Right cardiac atrium (tissue), 5 donors: ENCODE measurements around the gene RHOT2. TPM values are rescaled to one million over a fixed set of nuclear protein-coding genes. Genes with fewer than 3 reads are reported as not detected.

Source experiments
- ATAC-seq, 2 donors: fragments of 200-7000 bp; cut with Tn5 transposase; one replicate each; pipeline versions ENCODE4 v1.8.0 to v1.9.1; 2020; ENCODE audit warnings: moderate library complexity in 2 of 2, mild to moderate bottlenecking in 1 of 2
- DNase-seq, 3 donors: peaks; one replicate each; pipeline ENCODE4 v3.0.0-alpha.2; 2020
- H3K27ac ChIP-seq: one replicate; pipeline ENCODE4 v1.5.1; 2013; ENCODE audit warnings: mild to moderate bottlenecking, low read length, control low read depth, moderate library complexity
- H3K27me3 ChIP-seq: one replicate; pipeline ENCODE4 v1.6.1; 2013; ENCODE audit not compliant: control insufficient read depth, insufficient read depth
- H3K4me1 ChIP-seq: one replicate; pipeline ENCODE4 v1.6.1; 2013; ENCODE audit warnings: low read length; ENCODE audit not compliant: control insufficient read depth, insufficient read depth
- H3K4me3 ChIP-seq: one replicate; pipeline ENCODE4 v1.5.1; 2013; ENCODE audit warnings: low read length, control low read depth
- H3K9me3 ChIP-seq: one replicate; pipeline ENCODE4 v1.6.1; 2013; ENCODE audit warnings: low read length; ENCODE audit not compliant: control insufficient read depth
- WGBS: extraction: QIAGEN DNeasy Blood & Tissue Kit; methylation state at CpG from one replicate; pipeline ENCODE4 v1.1.7; 2013; 5-methylcytosine and 5-hydroxymethylcytosine counted together
- intact Hi-C, 4 donors: fragments of 100-400 bp; cut with DNase I; formaldehyde crosslinking; loops; one replicate each; pipeline versions ENCODE4 v1.11.0 to v1.14.0; 2022 to 2023
- long read RNA-seq, 4 donors: library from polyadenylated mRNA; unstranded; transcript quantifications; one replicate each; pipeline ENCODE4 v2.0.0, GENCODE V29; 2020 to 2021
- polyA plus RNA-seq: library from polyadenylated mRNA; stranded (reverse); fragments of 200-250 nt; gene quantifications from one replicate; pipeline ENCODE4 v1.2.3, GENCODE V29; 2013
- total RNA-seq, 4 donors: library from RNA; stranded (reverse); fragmentation: NEBNext Ultra II Directional; extraction: Animal tissue kit (Norgen Biotek cat#: 25700); gene quantifications; one replicate each; pipeline ENCODE4 v1.2.1, GENCODE V29; 2021
- donor health status: healthy with polysubstance abuse.
- donor health status: DM: no; HTN: yes; CAD: no.
- donor health status: DM: no; HTN: no; CAD: no.
- donor health status: DM: no; HTN: yes; CAD: no; lungs with severe emphysema.
- donor health status: DM: yes; HTN: yes; CAD: no.

RHOT2 gene
- 100 to 1,000 TPM in 1 of 4 donors, 10 to 100 TPM in 3; 84.3 to 104 (median 90.8) TPM for total RNA-seq
- polyA plus RNA-seq: 101 TPM
- long read RNA-seq, donor 1, transcript RHOT2-201 (19 exons, 2,539 nt): major isoform, 94 of 302 reads
- long read RNA-seq, donor 1, partial matches to known transcripts: 55 of 302 reads
- long read RNA-seq, donor 1, other reads (novel, unspliced or antisense): 150 of 302 reads
- long read RNA-seq, donor 2, transcript RHOT2-201 (19 exons, 2,539 nt): major isoform, 51 of 184 reads
- long read RNA-seq, donor 2, partial matches to known transcripts: 22 of 184 reads
- long read RNA-seq, donor 2, other reads (novel, unspliced or antisense): 108 of 184 reads
- long read RNA-seq, donor 3, transcript RHOT2-201 (19 exons, 2,539 nt): major isoform, 166 of 593 reads
- long read RNA-seq, donor 3, partial matches to known transcripts: 84 of 593 reads
- long read RNA-seq, donor 3, other reads (novel, unspliced or antisense): 340 of 593 reads
- long read RNA-seq, donor 4, transcript RHOT2-201 (19 exons, 2,539 nt): major isoform, 43 of 194 reads
- long read RNA-seq, donor 4, partial matches to known transcripts: 30 of 194 reads
- long read RNA-seq, donor 4, other reads (novel, unspliced or antisense): 119 of 194 reads

DNA sequence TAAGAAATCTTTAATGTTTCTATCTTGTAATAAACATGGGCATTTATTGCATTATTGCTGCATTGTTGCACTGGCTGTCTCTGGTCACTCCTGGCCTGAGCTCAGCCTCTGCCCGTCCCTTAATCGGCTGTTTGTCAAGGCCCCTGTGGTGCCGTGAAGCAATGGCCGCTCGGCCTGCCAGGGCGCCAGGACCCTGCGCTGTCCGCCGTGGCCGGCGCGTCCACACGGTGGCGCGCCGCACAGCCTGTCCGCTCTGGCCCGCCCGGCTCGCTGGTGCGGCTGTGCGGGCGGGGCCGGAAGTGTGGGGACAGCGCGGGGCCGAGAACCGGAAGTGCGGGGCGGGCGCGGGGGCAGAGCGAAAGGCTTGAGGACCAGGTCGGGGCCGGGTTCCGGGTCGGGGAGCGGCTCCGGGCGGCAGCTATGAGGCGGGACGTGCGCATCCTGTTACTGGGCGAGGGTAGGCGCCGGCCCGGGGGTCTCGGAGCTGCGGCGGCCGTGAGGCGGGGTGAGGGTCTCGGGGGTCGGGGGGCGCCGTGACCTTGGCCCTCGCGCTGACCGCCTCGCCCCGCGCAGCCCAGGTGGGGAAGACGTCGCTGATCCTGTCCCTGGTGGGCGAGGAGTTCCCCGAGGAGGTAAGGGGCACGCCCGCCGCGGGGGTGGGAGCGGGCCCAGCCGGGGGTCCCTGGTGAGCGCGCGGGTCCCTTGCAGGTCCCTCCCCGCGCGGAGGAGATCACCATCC, at the start of gene RHOT2:
TSS of gene RHOT2 (plus strand) at position 353 of the 739 bp plus-strand sequence. CDS start at position 421, 68 bp downstream.
- under 1% methylated on average over 78 of the region's 78 CpGs for WGBS
- H3K4me3 ChIP-seq: peak within 1 kb of the TSS; percentile 89
- H3K9me3 ChIP-seq: no peaks in the 10 kb centered on the region
- peak within 1 kb of the TSS; percentile 58 for H3K27ac ChIP-seq
- no peaks in the 10 kb centered on the region for H3K27me3 ChIP-seq
- DNase-seq: peak; percentile 94 to 98 (median 98)
- intact Hi-C loops: loop anchor here in 2 of 4 donors (10.0 kb wide), 2 partner anchors 83 to 273 kb away; partner anchors contain the start of gene NME4 (in 1 of the 2)
- H3K4me1 ChIP-seq: peaks cover 3% of the 10 kb centered on the region
- peak; percentile 88 to 90 for ATAC-seq

GRCh38 chr16:619476-620100, 48.3 kb upstream of the RHOT2 start:
- H3K9me3 ChIP-seq: no peaks in the 10 kb centered on the region
- DNase-seq: peak in 2 of 3 donors; percentile 46 to 50
- H3K27me3 ChIP-seq: no peaks in the 10 kb centered on the region
- ATAC-seq: no peak
- H3K27ac ChIP-seq: no peak overlapping the region
- 91% methylated on average over 20 of the region's 20 CpGs for WGBS
- intact Hi-C loops: no loop called here
- H3K4me3 ChIP-seq: no peak overlapping the region
- peaks cover 2% of the 10 kb centered on the region for H3K4me1 ChIP-seq

GRCh38 chr16:620700-621525, 47.0 kb upstream of the RHOT2 start:
- no peak overlapping the region for H3K4me3 ChIP-seq
- DNase-seq (peak in 1 of 3 donors; percentile 25), ATAC-seq (no peak)
- H3K27me3 ChIP-seq: no peaks in the 10 kb centered on the region
- intact Hi-C loops: no loop called here
- 82% methylated on average over 41 of the region's 41 CpGs for WGBS
- H3K4me1 ChIP-seq: peaks cover 2% of the 10 kb centered on the region
- no peaks in the 10 kb centered on the region for H3K9me3 ChIP-seq
- H3K27ac ChIP-seq: no peak overlapping the region

GRCh38 chr16:621526-622105, 46.3 kb upstream of the RHOT2 start:
- DNase-seq (peak in 2 of 3 donors; percentile 49 to 51), ATAC-seq (no peak)
- intact Hi-C loops: no loop called here
- Histone ChIP-seq H3K27ac (no peak overlapping the region), H3K4me3 (no peak overlapping the region), H3K4me1 (peaks cover 2% of the 10 kb centered on the region), H3K27me3 (no peaks in the 10 kb centered on the region), H3K9me3 (no peaks in the 10 kb centered on the region)
- 83% methylated on average over 21 of the region's 21 CpGs for WGBS

DNA sequence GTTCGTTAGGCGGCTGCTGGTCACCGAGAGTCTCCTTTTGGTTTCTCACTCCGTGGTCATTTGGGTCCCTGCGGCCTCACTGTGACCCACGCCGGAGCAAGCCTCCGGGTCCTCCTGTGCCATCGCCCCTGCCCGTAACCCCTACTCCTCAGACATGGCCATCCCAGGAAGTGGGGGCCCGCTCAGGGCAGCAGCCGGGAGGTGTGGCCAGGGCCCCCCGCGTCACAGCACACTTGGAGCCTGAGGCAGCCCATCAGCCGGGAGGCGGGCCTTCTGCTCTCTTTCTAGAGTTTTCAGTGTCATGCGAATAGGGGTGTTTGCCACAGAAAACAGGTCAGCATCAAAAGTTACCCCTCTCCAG, 45.0 kb upstream of the RHOT2 start:
- 92% methylated on average over 17 of the region's 17 CpGs for WGBS
- H3K9me3 ChIP-seq: no peaks in the 10 kb centered on the region
- intact Hi-C loops: no loop called here
- no peak overlapping the region for H3K27ac ChIP-seq
- ATAC-seq (no peak), DNase-seq (peak in 1 of 3 donors; percentile 45)
- H3K27me3 ChIP-seq: no peaks in the 10 kb centered on the region
- H3K4me1 ChIP-seq: peaks cover 2% of the 10 kb centered on the region
- H3K4me3 ChIP-seq: no peak overlapping the region

- ATAC-seq (no peak), DNase-seq (peak in 1 of 3 donors; percentile 2)
- peaks cover 2% of the 10 kb centered on the region for H3K4me1 ChIP-seq
- 78% methylated on average over 10 of the region's 10 CpGs for WGBS
- no peak overlapping the region for H3K27ac ChIP-seq
- H3K9me3 ChIP-seq: no peaks in the 10 kb centered on the region
- intact Hi-C loops: no loop called here
- no peaks in the 10 kb centered on the region for H3K27me3 ChIP-seq
- no peak overlapping the region for H3K4me3 ChIP-seq
Observed at GRCh38 chr16:624526-625070, 43.3 kb upstream of the RHOT2 start.

DNA sequence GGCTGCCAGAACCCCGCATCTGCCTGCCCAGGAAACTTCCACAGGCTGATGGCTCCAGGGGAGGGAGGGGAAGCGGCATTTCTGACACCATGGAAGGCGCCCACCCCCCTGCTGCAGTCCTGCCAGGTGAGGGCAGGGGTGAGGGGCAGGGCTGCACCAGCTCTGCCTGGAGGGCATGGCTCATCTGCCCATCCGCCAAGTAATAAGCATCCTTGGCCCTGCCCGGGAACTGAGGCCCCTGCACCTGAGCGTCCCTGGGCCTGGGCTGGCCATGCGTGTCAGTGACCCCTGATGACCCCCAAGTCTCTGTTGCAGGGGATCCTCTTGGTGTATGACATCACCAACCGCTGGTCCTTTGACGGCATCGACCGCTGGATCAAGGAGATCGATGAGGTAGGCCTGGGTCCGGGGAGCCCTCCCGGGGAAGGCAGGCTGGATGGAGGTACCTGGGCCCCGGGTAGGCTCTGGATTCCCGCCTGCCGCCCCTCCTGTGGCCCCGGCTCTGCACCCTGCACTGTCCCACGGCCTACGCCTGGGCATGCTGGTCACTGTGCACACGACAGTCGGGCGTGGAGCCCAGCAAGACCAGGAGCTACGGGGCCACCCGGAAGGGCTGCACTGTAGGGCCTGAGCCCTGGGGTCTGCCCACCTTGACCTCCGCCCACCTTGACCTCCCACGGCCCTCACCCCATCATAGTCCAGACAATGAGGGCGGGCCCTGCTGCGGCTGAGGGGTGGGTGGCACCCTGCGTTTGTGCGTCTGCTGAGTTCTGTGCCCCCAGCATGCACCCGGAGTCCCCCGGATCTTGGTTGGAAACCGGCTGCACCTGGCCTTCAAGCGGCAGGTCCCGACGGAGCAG, 42.6 kb upstream of the RHOT2 start:
- DNase-seq: peak in 2 of 3 donors; percentile 50 to 55
- Histone ChIP-seq H3K4me1 (peaks cover 2% of the 10 kb centered on the region), H3K9me3 (no peaks in the 10 kb centered on the region), H3K27me3 (no peaks in the 10 kb centered on the region), H3K27ac (no peak overlapping the region), H3K4me3 (no peak overlapping the region)
- 94% methylated on average over 37 of the region's 37 CpGs for WGBS
- intact Hi-C loops: no loop called here
- ATAC-seq: no peak

GRCh38 chr16:625977-626765, 41.8 kb upstream of the RHOT2 start:
- intact Hi-C loops: no loop called here
- H3K27me3 ChIP-seq: no peaks in the 10 kb centered on the region
- peaks cover 2% of the 10 kb centered on the region for H3K4me1 ChIP-seq
- no peak overlapping the region for H3K27ac ChIP-seq
- no peak overlapping the region for H3K4me3 ChIP-seq
- H3K9me3 ChIP-seq: no peaks in the 10 kb centered on the region
- WGBS: 93% methylated on average over 35 of the region's 35 CpGs
- ATAC-seq: no peak
- DNase-seq: peak in 1 of 3 donors; percentile 51
